ENCODE measurements around the gene QTRT2.

DNA sequence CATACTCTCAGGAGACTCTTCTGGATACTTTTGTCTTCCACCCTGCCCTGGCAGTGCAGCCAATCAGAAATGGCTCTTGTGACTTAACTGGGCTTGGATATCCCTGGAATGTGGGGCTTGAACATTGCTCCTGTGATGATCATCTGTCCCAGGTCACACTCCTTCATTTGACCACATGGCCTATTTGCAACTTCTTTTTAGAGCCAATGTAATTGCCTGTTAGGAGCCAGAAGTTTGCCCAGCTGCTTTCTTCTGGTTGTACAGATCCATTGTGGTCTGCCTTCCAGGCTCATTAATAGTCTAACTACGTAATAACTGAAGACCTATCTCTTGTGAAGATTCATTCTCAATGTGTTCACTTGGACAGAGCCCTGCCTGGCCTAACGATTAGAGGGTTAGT, 29.8 kb downstream of the QTRT2 start:
- TF ChIP-seq, protein P1, sequence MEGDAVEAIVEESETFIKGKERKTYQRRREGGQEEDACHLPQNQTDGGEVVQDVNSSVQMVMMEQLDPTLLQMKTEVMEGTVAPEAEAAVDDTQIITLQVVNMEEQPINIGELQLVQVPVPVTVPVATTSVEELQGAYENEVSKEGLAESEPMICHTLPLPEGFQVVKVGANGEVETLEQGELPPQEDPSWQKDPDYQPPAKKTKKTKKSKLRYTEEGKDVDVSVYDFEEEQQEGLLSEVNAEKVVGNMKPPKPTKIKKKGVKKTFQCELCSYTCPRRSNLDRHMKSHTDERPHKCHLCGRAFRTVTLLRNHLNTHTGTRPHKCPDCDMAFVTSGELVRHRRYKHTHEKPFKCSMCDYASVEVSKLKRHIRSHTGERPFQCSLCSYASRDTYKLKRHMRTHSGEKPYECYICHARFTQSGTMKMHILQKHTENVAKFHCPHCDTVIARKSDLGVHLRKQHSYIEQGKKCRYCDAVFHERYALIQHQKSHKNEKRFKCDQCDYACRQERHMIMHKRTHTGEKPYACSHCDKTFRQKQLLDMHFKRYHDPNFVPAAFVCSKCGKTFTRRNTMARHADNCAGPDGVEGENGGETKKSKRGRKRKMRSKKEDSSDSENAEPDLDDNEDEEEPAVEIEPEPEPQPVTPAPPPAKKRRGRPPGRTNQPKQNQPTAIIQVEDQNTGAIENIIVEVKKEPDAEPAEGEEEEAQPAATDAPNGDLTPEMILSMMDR (IDR thresholded peaks at IDR 0.05): no peak
- TF ChIP-seq EZH2 (IDR thresholded peaks at IDR 0.05): no peak
- TF ChIP-seq EZH2phosphoT487 (IDR thresholded peaks at IDR 0.05): no peak
